GM18502 (cell line): ENCODE results near the gene CREBL2.

Source experiments
- ATAC-seq: cut with Tn5 transposase; IDR thresholded peaks from one replicate; pipeline ENCODE4 v1.9.1; 2021; ENCODE audit warnings: mild to moderate bottlenecking; ENCODE audit not compliant: unreplicated experiment, poor library complexity

The CREBL2 gene

GRCh38 chr12:12668005-12668404, 56.3 kb downstream of the CREBL2 start:
- no peak for ATAC-seq

GRCh38 chr12:12669020-12669419, 57.3 kb downstream of the CREBL2 start:
- ATAC-seq: no peak

- no peak for ATAC-seq
Measured at GRCh38 chr12:12671850-12672660, 60.4 kb downstream of the CREBL2 start.

GRCh38 chr12:12673296-12673695, 61.6 kb downstream of the CREBL2 start:
- ATAC-seq: no peak

GRCh38 chr12:12676605-12677004, 64.9 kb downstream of the CREBL2 start:
- ATAC-seq: no peak

- no peak for ATAC-seq
Measured at GRCh38 chr12:12681061-12681765, 69.5 kb downstream of the CREBL2 start.

- no peak for ATAC-seq
Measured at GRCh38 chr12:12682284-12682683, 70.6 kb downstream of the CREBL2 start.

- ATAC-seq: no peak
Measured at GRCh38 chr12:12683136-12683697, 71.5 kb downstream of the CREBL2 start.

GRCh38 chr12:12683725-12684124, 72.0 kb downstream of the CREBL2 start:
- no peak for ATAC-seq

GRCh38 chr12:12684375-12685106, 72.9 kb downstream of the CREBL2 start:
- ATAC-seq: no peak

GRCh38 chr12:12685305-12685704, 73.6 kb downstream of the CREBL2 start:
- ATAC-seq: no peak

- ATAC-seq: no peak
Measured at GRCh38 chr12:12686472-12686871, 74.8 kb downstream of the CREBL2 start.

GRCh38 chr12:12686925-12687324, 75.2 kb downstream of the CREBL2 start:
- ATAC-seq: no peak

- no peak for ATAC-seq
Measured at GRCh38 chr12:12689647-12690300, 78.1 kb downstream of the CREBL2 start.

- ATAC-seq: no peak
Measured at GRCh38 chr12:12691549-12691948, 79.9 kb downstream of the CREBL2 start.

GRCh38 chr12:12693111-12693671, 81.5 kb downstream of the CREBL2 start:
- no peak for ATAC-seq
